Suprapubic skin (tissue), 3 donors: Measurements from ENCODE around the gene ODF2.

ENCODE experiments used
- CTCF ChIP-seq, 2 donors: fragments of 200-600 bp in 1 of 2; fragments of 450-650 bp in 1 of 2; sonication (generic) in 1 of 2; IDR thresholded peaks; one replicate each; pipeline ENCODE4 v1.5.1; 2016 to 2019; ENCODE audit warnings: antibody characterized with exemption in 2 of 2, mild to moderate bottlenecking in 1 of 2, moderate library complexity in 1 of 2
- POLR2A ChIP-seq, 2 donors: fragments of 450-650 bp; IDR thresholded peaks; one replicate each; pipeline ENCODE4 v1.6.1; 2017; ENCODE audit warnings: antibody characterized with exemption in 2 of 2, mild to moderate bottlenecking in 2 of 2, moderate library complexity in 2 of 2

GRCh38 chr9:128455849-128456612, at the start of gene ODF2:
- TF ChIP-seq CTCF (IDR thresholded peaks at IDR 0.05), result no peak
- TF ChIP-seq POLR2A (IDR thresholded peaks at IDR 0.05), result no peak
